GM12874 (cell line): ENCODE measurements around the gene PIM2.

ENCODE experiments used
- TF ChIP-seq, protein P1 (sequence below): IDR thresholded peaks from 2 replicates; pipeline ENCODE4 v1.5.1; 2011; ENCODE audit warnings: low read depth, mild to moderate bottlenecking, control low read depth, low read length, moderate library complexity; ENCODE audit not compliant: insufficient read depth

The PIM2 gene

DNA sequence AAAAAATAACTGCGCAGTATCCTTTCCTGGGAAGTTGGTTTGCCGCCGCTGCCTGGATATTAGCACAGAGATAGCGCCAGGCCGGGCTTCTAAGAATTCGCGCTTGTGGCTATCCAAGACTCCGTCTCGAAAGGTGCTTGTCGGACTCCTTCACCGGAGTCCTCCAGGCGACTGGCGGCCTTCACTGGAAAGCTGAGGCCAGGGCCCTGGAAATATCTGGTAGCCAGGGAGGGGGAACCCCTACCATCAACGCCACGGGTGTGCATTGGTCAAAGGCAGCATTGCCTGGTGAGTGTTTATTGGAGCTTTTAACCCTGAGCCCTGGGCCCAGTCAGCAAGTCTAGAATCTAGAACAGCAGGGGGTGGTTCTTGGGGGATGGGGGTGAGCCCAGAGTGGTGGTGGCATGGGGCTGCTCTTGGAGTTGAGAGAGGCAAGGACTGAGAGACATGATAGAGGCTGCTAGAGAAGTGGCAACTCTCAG is 577 bp upstream of the PIM2 start:
- TF ChIP-seq, protein P1, sequence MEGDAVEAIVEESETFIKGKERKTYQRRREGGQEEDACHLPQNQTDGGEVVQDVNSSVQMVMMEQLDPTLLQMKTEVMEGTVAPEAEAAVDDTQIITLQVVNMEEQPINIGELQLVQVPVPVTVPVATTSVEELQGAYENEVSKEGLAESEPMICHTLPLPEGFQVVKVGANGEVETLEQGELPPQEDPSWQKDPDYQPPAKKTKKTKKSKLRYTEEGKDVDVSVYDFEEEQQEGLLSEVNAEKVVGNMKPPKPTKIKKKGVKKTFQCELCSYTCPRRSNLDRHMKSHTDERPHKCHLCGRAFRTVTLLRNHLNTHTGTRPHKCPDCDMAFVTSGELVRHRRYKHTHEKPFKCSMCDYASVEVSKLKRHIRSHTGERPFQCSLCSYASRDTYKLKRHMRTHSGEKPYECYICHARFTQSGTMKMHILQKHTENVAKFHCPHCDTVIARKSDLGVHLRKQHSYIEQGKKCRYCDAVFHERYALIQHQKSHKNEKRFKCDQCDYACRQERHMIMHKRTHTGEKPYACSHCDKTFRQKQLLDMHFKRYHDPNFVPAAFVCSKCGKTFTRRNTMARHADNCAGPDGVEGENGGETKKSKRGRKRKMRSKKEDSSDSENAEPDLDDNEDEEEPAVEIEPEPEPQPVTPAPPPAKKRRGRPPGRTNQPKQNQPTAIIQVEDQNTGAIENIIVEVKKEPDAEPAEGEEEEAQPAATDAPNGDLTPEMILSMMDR = no peak

DNA sequence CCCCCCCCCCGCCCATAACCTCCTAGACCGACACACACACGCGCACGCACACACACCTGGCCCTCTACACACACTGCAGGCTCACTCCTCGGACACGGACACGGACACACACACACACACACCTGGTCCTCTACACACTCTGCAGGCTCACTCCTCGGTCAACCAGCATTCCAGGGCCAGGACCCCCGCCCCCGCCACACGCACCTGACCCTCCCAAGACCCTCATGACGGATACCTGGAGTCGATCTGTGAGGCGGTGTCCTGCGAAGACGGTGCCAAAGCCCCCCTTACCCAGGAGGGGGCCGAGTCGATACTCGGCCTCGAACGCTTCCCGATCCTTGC is 552 bp downstream of the PIM2 start:
- TF ChIP-seq, protein P1 = no peak

DNA sequence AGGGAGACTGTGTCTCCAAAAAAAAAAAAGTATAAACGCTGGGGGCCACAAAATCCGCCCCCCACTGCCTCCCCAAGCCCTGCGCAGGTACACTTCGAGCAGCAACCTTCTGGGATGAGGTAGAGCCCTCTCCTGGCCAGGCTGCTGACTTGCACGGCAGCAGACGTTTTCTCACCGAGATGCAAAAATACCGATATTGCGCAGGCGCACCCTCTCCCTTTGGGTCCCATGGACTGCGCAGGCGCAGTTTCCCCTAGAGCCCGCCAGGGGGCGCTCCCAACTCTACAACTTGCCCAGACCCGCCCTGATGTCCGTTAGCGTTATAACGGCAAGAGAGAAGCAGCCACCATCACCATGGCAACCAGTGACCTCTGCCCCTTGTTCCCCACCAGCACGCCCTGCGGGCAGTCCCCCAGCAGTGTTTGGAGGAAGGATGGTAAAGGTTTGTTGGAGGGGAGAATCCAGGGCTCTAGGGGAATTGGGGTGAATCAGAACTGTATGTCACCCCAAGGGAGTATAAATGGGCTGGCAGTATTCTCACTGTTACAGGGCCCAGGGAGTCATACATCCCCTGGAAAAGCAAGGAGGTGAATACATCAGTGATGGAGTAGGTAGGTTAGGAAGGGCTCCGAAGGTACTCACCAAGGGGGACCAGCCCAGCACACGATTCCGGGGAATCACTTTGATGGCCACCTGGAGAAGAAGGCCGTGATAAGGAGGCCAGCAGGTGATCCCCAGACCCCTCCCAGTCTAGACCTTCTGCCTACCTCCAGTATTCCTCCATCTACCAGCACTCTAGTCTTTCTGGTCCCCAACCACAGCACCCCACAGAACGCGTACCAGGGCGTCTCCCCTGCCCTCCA is 1.5 kb downstream of the PIM2 start:
- TF ChIP-seq, protein P1 = peak; percentile 87

DNA sequence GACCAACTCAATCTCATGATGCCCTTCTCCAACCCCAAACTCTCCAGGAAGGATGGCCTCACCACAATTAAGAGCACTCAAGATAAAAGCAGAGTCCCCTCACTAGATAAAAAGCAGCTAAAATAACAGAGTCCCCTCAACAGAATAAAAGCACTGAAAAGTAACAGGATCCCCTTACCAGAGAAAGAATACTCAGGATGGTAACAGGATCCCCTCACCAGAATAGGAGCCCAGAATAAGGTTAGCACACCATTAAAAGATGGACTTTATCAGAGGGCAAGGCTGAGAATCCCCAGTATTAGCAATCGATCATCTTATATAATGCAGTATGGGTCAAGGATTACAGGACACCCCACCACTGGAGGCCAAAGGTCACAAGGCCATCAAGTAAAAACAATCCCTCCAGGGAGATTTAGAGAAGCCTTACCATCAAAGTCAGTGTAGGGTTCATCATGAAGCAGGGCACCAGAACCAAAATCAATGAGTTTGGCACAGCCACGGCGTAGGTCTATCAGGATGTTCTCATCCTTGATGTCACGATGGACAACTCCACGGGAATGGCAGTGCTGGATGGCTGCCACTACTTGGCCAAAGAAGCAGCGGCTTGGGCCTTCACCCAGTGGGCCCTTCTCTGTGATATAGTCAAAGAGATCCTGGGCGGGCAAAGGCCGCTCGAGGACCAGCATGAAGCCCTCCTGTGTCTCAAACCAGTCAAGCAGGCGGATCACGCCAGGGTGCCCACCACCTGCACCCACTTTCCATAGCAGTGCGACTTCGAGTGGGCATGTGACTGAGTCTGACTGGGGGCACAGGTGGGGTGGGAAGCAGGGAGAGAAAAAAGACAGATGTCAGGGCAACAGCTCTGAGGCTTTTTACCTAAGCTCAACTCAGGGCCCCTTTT is 4.0 kb downstream of the PIM2 start:
- TF ChIP-seq, protein P1 = no peak

DNA sequence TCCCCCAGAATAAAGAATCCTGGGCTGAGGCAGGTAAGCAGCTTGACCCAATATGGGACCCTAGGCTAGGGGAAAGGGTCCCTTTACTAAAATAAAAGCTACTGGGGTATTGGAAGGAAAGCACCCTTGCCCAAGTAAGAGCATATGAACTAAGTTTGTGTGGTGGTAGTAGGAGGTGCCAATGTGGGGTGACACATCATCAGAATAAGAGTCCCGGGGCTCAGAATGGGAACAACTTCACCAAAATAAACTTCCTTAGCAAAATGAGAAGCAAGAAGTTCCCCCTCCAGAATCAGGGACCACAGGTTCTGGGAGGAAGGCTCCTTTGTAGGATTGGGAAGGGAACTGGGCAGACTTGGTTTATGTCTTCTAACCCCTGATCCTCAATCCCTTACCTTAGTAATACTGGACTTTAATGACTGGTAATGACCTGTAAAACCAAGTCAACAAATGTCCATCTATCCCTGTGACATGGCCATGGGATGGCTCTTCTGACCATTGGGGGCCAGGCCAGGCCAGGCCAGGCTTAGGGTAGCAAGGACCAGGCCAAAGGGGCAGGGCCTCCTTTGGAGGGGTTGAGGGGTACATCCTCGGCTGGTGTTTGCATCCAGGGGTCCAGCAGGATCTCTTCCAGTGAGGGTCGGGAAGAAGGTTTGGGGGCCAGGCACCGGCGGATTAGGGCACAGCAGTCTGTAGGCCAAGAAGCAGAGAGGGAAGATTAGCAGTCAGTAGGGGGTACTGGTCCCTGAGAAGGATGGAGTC is 5.0 kb downstream of the PIM2 start:
- TF ChIP-seq, protein P1 = no peak

DNA sequence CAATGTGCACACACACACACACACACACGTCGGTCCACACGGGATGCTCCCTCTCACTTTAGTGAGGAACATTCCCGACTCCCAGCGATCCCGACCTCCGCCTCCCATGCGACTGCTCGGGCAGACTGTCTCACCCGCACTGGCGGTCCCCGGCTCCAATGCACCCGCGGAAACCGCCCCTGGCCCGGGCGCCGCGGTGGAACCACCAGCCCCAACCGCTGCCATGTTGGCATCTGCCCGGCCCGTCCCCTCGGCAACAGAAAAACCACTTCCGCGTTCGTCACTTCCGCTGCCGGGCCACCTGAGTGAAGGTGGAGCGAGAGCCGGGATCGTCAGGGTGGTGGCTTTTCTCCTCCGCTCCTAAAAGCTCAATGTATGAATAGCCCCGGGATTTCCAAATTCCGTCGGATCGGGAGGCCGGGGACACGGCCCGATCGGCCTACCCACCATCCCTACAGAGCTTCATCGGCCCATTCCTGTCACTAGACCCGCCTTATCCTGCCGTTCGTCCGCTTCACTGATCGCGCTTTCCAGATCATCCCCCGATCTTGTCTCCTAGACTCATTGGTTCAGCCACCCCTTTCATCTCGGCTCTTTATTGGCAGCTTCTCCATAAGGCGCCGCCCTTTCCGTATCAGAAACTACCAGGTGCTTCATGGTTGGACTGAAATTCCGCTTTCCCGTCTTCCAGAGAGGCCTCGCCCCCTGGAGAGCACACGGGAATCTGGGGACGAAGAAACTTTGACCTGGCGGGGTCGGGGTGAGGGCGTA is 7.2 kb downstream of the PIM2 start, which contains the start of gene SLC35A2:
SLC35A2 (minus strand) TSS at position 235 of the 771 bp plus-strand sequence; CDS start at position 225, 10 bp downstream.
- TF ChIP-seq, protein P1 = no peak
